Activated CD8-positive, alpha-beta T cell treated with anti-CD3 and anti-CD28 coated beads for 36 hours (primary cell): ENCODE measurements around the gene KRT6A. TPM values are rescaled to one million over a fixed set of nuclear protein-coding genes. Genes with fewer than 3 reads are reported as not detected.

Source experiments
- ATAC-seq: fragments of 200-7000 bp; cut with Tn5 transposase; one replicate; pipeline ENCODE4 v1.10.0; 2021; ENCODE audit warnings: mild to moderate bottlenecking, moderate library complexity
- CTCF ChIA-PET: fragments of 350-600 bp; sonication (Branson Sonifier 250); formaldehyde crosslinking; loops from one replicate; lab custom pipeline; 2021; ENCODE audit warnings: antibody characterized with exemption; lab: Charles Lee
- POLR2A ChIA-PET: fragments of 350-600 bp; sonication (Branson Sonifier 250); formaldehyde crosslinking; loops from one replicate; lab custom pipeline; 2021; ENCODE audit warnings: antibody characterized with exemption; lab: Charles Lee
- DNase-seq: peaks from one replicate; pipeline ENCODE4 v3.0.0-alpha.2; 2020
- H3K27ac Mint-ChIP-seq: one replicate; pipeline ENCODE4 v1.8.0; 2021; ENCODE audit warnings: mild to moderate bottlenecking, mixed read lengths
- H3K27me3 Mint-ChIP-seq: one replicate; pipeline ENCODE4 v1.8.0; 2021; ENCODE audit warnings: mixed read lengths
- H3K36me3 Mint-ChIP-seq: one replicate; pipeline ENCODE4 v1.8.0; 2021; ENCODE audit warnings: low read depth, mixed read lengths
- H3K4me1 Mint-ChIP-seq: one replicate; pipeline ENCODE4 v1.8.0; 2021; ENCODE audit warnings: low read depth, mixed read lengths
- H3K4me3 Mint-ChIP-seq: one replicate; pipeline ENCODE4 v1.8.0; 2021; ENCODE audit warnings: mild to moderate bottlenecking, moderate library complexity, mixed read lengths
- H3K9me3 Mint-ChIP-seq: one replicate; pipeline ENCODE4 v1.8.0; 2021; ENCODE audit warnings: mixed read lengths
- intact Hi-C: fragments of 100-400 bp; cut with micrococcal nuclease; formaldehyde crosslinking; loops from one replicate; pipeline ENCODE4 v1.10.0; 2022
- total RNA-seq, 2 experiments: library from RNA; stranded (reverse); gene quantifications; one replicate each; pipeline ENCODE4 v1.2.3, GENCODE V29; 2021
- TF ChIP-seq, protein P1 (sequence below): fragments of 200-600 bp; IDR thresholded peaks from one replicate; pipeline ENCODE4 v1.8.0; 2022; ENCODE audit warnings: antibody characterized with exemption, mild to moderate bottlenecking

KRT6A gene
- total RNA-seq, 2 experiments from 2014 or later: not detected

- CTCF ChIA-PET: interaction anchor here (0.7 to 1.1 kb wide), 2 partner anchors 51 to 74 kb away, joined by 3 read pairs; no protein-coding TSS in a partner anchor
- Mint-ChIP-seq H3K4me1 (no peaks in the 10 kb centered on the region), H3K4me3 (no peak overlapping the region), H3K9me3 (no peaks in the 10 kb centered on the region), H3K27ac (no peak overlapping the region), H3K36me3 (no peaks in the 10 kb centered on the region), H3K27me3 (peaks cover 11% of the 10 kb centered on the region)
- DNase-seq (no peak), ATAC-seq (no peak)
- POLR2A ChIA-PET: no interaction called here
- intact Hi-C loops: no loop called here
- TF ChIP-seq, protein P1, sequence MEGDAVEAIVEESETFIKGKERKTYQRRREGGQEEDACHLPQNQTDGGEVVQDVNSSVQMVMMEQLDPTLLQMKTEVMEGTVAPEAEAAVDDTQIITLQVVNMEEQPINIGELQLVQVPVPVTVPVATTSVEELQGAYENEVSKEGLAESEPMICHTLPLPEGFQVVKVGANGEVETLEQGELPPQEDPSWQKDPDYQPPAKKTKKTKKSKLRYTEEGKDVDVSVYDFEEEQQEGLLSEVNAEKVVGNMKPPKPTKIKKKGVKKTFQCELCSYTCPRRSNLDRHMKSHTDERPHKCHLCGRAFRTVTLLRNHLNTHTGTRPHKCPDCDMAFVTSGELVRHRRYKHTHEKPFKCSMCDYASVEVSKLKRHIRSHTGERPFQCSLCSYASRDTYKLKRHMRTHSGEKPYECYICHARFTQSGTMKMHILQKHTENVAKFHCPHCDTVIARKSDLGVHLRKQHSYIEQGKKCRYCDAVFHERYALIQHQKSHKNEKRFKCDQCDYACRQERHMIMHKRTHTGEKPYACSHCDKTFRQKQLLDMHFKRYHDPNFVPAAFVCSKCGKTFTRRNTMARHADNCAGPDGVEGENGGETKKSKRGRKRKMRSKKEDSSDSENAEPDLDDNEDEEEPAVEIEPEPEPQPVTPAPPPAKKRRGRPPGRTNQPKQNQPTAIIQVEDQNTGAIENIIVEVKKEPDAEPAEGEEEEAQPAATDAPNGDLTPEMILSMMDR: no peak
Measured at GRCh38 chr12:52446367-52447045, 46.6 kb downstream of the KRT6A start.

- Mint-ChIP-seq H3K36me3 (no peaks in the 10 kb centered on the region), H3K27me3 (peaks cover 16% of the 10 kb centered on the region), H3K27ac (no peak overlapping the region), H3K4me3 (no peak overlapping the region), H3K4me1 (no peaks in the 10 kb centered on the region), H3K9me3 (no peaks in the 10 kb centered on the region)
- intact Hi-C loops: no loop called here
- ATAC-seq (no peak), DNase-seq (no peak)
- ChIA-PET CTCF (no interaction called here), POLR2A (no interaction called here)
- TF ChIP-seq, protein P1: no peak
Measured at GRCh38 chr12:52445876-52446275, 47.2 kb downstream of the KRT6A start.

DNA sequence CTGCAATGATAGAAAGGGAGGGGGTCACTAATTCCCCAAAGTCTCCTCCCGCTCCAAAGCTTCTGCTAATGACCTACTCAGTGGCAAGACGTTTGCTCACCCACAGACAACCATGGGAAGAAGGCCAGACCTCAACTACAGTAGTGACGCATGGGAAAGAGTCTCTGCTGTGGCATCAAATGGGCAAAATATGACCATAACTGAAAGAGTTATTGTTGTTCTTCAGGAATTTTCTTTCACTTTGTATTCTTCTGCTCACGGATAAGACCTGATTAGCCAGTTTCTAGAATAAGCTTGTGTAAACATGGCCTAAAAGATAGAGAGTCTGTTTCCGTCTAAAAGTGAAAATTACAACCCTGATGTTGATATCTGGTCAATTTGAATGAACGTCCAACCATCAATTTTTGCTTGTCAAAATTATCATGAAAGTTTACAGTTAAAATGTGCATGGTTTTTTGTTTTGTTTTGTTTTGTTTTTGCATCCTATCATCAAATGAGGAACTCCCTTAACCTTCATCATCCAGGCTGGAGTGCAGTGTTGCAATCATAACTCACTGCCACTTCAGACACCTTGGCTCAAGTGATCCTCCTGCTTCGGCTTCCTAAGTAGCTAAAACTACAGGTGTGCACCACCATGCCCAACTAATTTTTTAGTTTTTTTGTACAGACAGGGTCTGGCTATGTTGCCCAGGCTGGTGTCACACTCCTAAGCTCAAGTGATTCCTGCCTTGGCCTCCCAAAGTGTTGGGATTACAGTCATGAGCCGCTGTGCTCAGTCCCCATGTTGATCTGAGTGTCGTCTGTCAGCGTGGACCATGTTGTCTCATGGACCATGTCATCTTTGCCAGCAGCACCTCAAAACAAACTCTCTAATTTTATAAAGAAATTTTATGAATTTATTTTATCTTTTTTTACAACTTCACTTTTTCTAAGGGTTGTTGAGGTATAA, 48.1 kb downstream of the KRT6A start:
- TF ChIP-seq, protein P1: no peak
- ChIA-PET CTCF (no interaction called here), POLR2A (no interaction called here)
- Mint-ChIP-seq H3K27me3 (peaks cover 16% of the 10 kb centered on the region), H3K4me3 (no peak overlapping the region), H3K9me3 (no peaks in the 10 kb centered on the region), H3K36me3 (no peaks in the 10 kb centered on the region), H3K27ac (no peak overlapping the region), H3K4me1 (no peaks in the 10 kb centered on the region)
- ATAC-seq: no peak
- no peak for DNase-seq
- intact Hi-C loops: no loop called here

DNA sequence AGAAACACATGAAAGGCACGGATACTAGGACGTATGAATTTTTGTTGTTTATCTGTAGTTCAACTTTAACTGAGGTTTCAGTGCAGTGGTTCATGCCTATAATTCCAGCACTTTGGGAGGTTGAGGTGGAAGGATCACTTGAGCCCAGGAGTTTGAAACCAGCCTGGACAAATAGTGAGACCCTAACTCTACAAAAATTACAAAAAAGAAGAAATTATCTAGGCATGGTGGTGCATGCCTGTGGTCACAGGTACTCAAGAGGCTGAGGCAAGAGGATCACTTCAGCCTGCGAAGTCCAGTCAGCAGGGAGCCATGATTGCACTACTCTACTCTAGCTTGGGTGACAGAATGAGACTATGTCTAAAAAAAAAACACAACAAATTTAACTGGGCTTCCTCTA, 49.1 kb downstream of the KRT6A start:
- no peaks in the 10 kb centered on the region for H3K36me3 Mint-ChIP-seq
- no peak overlapping the region for H3K4me3 Mint-ChIP-seq
- intact Hi-C loops: no loop called here
- no peaks in the 10 kb centered on the region for H3K4me1 Mint-ChIP-seq
- H3K27me3 Mint-ChIP-seq: peaks cover 16% of the 10 kb centered on the region
- ChIA-PET POLR2A (no interaction called here), CTCF (no interaction called here)
- no peak for DNase-seq
- no peaks in the 10 kb centered on the region for H3K9me3 Mint-ChIP-seq
- no peak overlapping the region for H3K27ac Mint-ChIP-seq
- TF ChIP-seq, protein P1: no peak
- no peak for ATAC-seq

DNA sequence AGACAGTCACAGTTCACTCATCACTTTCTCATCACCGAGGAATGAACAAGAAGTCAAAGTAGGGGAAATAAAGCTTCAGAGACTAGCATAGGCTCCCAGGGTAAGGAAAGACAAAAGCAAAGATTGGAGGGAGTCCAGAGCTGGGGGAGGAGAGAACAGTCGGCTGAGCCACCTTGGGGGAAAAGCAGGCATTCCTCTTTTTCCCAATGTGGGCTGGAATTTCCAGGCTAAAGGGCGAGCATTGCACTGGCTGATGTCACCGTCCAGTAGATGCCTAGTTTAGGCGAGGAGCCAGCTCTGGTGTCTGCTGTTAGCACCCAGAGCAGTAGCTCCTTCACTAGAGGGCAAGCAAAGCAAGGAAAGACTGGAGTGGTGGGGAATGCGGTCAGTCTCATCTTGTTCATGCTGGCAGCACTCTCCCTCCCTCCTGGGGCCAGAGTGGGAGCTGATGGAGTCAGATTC, 50.4 kb downstream of the KRT6A start:
- CTCF ChIA-PET: no interaction called here
- H3K27ac Mint-ChIP-seq: no peak overlapping the region
- POLR2A ChIA-PET: no interaction called here

More for the DNA sequence above, 50.4 kb downstream of the KRT6A start:
- TF ChIP-seq, protein P1: no peak
- DNase-seq (no peak), ATAC-seq (no peak)
- Mint-ChIP-seq H3K27me3 (peaks cover 16% of the 10 kb centered on the region), H3K36me3 (no peaks in the 10 kb centered on the region), H3K4me1 (no peaks in the 10 kb centered on the region), H3K4me3 (no peak overlapping the region), H3K9me3 (no peaks in the 10 kb centered on the region)
- intact Hi-C loops: no loop called here
